Neutrophil (primary cell): Measurements from ENCODE around the gene NTRK3.

Experiments
- H3K27ac ChIP-seq: fragments of 200-600 bp; sonication (generic); 2 replicates; pipeline ENCODE4 v1.5.1; 2016; ENCODE audit warnings: mild to moderate bottlenecking, moderate library complexity
- H3K27me3 ChIP-seq: fragments of 200-600 bp; sonication (generic); 2 replicates; pipeline ENCODE4 v1.6.0; 2016; ENCODE audit warnings: mild to moderate bottlenecking
- H3K36me3 ChIP-seq: fragments of 200-600 bp; sonication (generic); 2 replicates; pipeline ENCODE4 v1.5.1; 2017
- H3K4me1 ChIP-seq, 2 experiments: fragments of 200-600 bp in 1 of 2; sonication (generic) in 1 of 2; 1 replicate in 1 of 2; 2 replicates in 1 of 2; pipeline versions ENCODE4 v1.5.1 to v1.6.1; 2013 to 2016; ENCODE audit warnings: low read depth in 1 of 2, low read length in 1 of 2, mild to moderate bottlenecking in 1 of 2, moderate library complexity in 1 of 2; ENCODE audit not compliant: control insufficient read depth in 1 of 2, insufficient read depth in 1 of 2
- H3K4me3 ChIP-seq, 2 experiments: fragments of 200-600 bp in 1 of 2; sonication (generic) in 1 of 2; 1 replicate in 1 of 2; 2 replicates in 1 of 2; pipeline ENCODE4 v1.5.1; 2013 to 2016; ENCODE audit warnings: low read depth in 1 of 2, low read length in 1 of 2, mild to moderate bottlenecking in 1 of 2, moderate library complexity in 1 of 2
- H3K9me3 ChIP-seq: fragments of 200-600 bp; sonication (generic); 2 replicates; pipeline ENCODE4 v1.5.1; 2016
- CTCF ChIP-seq: fragments of 200-600 bp; sonication (generic); IDR thresholded peaks from 2 replicates; pipeline ENCODE4 v1.5.1; 2016; ENCODE audit warnings: antibody characterized with exemption

Gene NTRK3

GRCh38 chr15:87829332-87830050, 427.0 kb downstream of the NTRK3 start:
- Histone ChIP-seq H3K27me3 (no peaks in the 10 kb centered on the region), H3K27ac (peak overlapping the region; percentile 68), H3K4me1 (peaks cover 18 to 24% of the 10 kb centered on the region in 2 experiments), H3K9me3 (no peaks in the 10 kb centered on the region), H3K36me3 (no peaks in the 10 kb centered on the region), H3K4me3 (no peak overlapping the region)
- TF ChIP-seq CTCF, result no peak

GRCh38 chr15:87828608-87829007, 427.9 kb downstream of the NTRK3 start:
- peaks cover 18 to 24% of the 10 kb centered on the region in 2 experiments for H3K4me1 ChIP-seq
- H3K27ac ChIP-seq, result peak overlapping the region; percentile 68
- no peaks in the 10 kb centered on the region for H3K27me3 ChIP-seq
- no peaks in the 10 kb centered on the region for H3K36me3 ChIP-seq
- TF ChIP-seq CTCF, result no peak
- H3K4me3 ChIP-seq, result no peak overlapping the region
- no peaks in the 10 kb centered on the region for H3K9me3 ChIP-seq

- Histone ChIP-seq H3K27ac (no peak overlapping the region), H3K27me3 (no peaks in the 10 kb centered on the region), H3K4me3 (no peak overlapping the region), H3K4me1 (peaks cover 18 to 24% of the 10 kb centered on the region in 2 experiments), H3K9me3 (no peaks in the 10 kb centered on the region), H3K36me3 (no peaks in the 10 kb centered on the region)
- no peak for TF ChIP-seq CTCF
These were observed 429.4 kb downstream of the NTRK3 start for GRCh38 chr15:87827131-87827530.

- no peaks in the 10 kb centered on the region for H3K27me3 ChIP-seq
- no peak overlapping the region for H3K27ac ChIP-seq
- no peaks in the 10 kb centered on the region for H3K9me3 ChIP-seq
- no peak for TF ChIP-seq CTCF
- H3K4me3 ChIP-seq, result no peak overlapping the region
- no peaks in the 10 kb centered on the region for H3K36me3 ChIP-seq
- peaks cover 18 to 24% of the 10 kb centered on the region in 2 experiments for H3K4me1 ChIP-seq
These were observed 430.3 kb downstream of the NTRK3 start for GRCh38 chr15:87826119-87826747.

- no peak for TF ChIP-seq CTCF
- H3K4me1 ChIP-seq, result no peaks in the 10 kb centered on the region
- peaks cover 13% of the 10 kb centered on the region for H3K27me3 ChIP-seq
- no peak overlapping the region for H3K4me3 ChIP-seq
- H3K36me3 ChIP-seq, result no peaks in the 10 kb centered on the region
- no peak overlapping the region for H3K27ac ChIP-seq
- H3K9me3 ChIP-seq, result no peaks in the 10 kb centered on the region
These were observed 437.8 kb downstream of the NTRK3 start for GRCh38 chr15:87818756-87819155.
